HepG2 (cell line): ENCODE data around the gene NPPA. TPM values are rescaled to one million over a fixed set of nuclear protein-coding genes. Genes with fewer than 3 reads are reported as not detected.

ENCODE experiments used
- ATAC-seq: fragments of 200-7000 bp; cut with Tn5 transposase; 3 replicates; pipeline ENCODE4 v1.9.1; 2020; ENCODE audit warnings: mild to moderate bottlenecking, moderate library complexity
- BruUV-seq: library from RNA; stranded (reverse); fragments of 400-500 nt; replicated peaks from 2 replicates; lab custom pipeline; 2021; lab: Mats Ljungman, UMichigan
- CTCF ChIA-PET: fragments of 300-600 bp; formaldehyde crosslinking; extraction: SDS; loops from one replicate; lab custom pipeline; 2021; ENCODE audit warnings: low total read pairs, inconsistent platforms, low intra/inter-chr PET ratio; lab: Yijun Ruan, JAX
- POLR2A ChIA-PET: fragments of 350-600 bp; sonication (Branson Sonifier 250); formaldehyde crosslinking; loops from one replicate; lab custom pipeline; 2020; ENCODE audit warnings: antibody characterized with exemption, inconsistent platforms; lab: Yijun Ruan, JAX
- DNase-seq: peaks from one replicate; pipeline ENCODE4 v3.0.0-alpha.2; 2015; ENCODE audit warnings: low spot score
- FAIRE-seq: peaks from 3 replicates; lab custom pipeline; 2011; peaks lifted over from hg19 to GRCh38; lab: Jason Lieb, UNC
- H2AFZ ChIP-seq: one replicate; pipeline ENCODE4 v1.6.1; 2011; ENCODE audit warnings: low read length, inconsistent platforms
- H3K27ac ChIP-seq: fragments of 300-600 bp; 3 replicates; pipeline ENCODE4 v1.8.0; 2011; ENCODE audit warnings: mixed run types, mild to moderate bottlenecking, mixed read lengths, low read length, inconsistent platforms; ENCODE audit not compliant: insufficient read depth; ENCODE audit errors: extremely low read length
- H3K27me3 ChIP-seq, 2 experiments: fragments of 200-600 bp in 1 of 2; 2 replicates in 1 of 2; 3 replicates in 1 of 2; pipeline versions ENCODE4 v1.6.0 to v1.8.0; 2011; ENCODE audit warnings: low read length in 2 of 2, mild to moderate bottlenecking in 2 of 2, moderate library complexity in 2 of 2, inconsistent platforms in 1 of 2; ENCODE audit not compliant: insufficient read depth in 2 of 2, control insufficient read depth in 1 of 2
- H3K36me3 ChIP-seq, 2 experiments: fragments of 200-600 bp in 1 of 2; replicated peaks in 1 of 2; 2 replicates in 1 of 2; 3 replicates in 1 of 2; pipeline versions ENCODE4 v1.5.1 to v1.8.0; 2011; ENCODE audit warnings: low read length in 2 of 2, inconsistent platforms in 1 of 2; ENCODE audit not compliant: insufficient read depth in 2 of 2, control insufficient read depth in 1 of 2
- H3K4me1 ChIP-seq: 2 replicates; pipeline ENCODE4 v1.5.1; 2012; ENCODE audit warnings: low read length, inconsistent platforms; ENCODE audit not compliant: insufficient read depth
- H3K4me2 ChIP-seq: 2 replicates; pipeline ENCODE4 v1.6.0; 2011; ENCODE audit warnings: low read depth, low read length, inconsistent platforms
- H3K4me3 ChIP-seq, 3 experiments: fragments of 200-600 bp in 1 of 3; sonication (generic), shearing (Covaris generic) in 1 of 3; replicated peaks in 1 of 3; 2 replicates each; pipeline ENCODE4 v1.5.1; 2011 to 2016; ENCODE audit warnings: low read length in 3 of 3, inconsistent platforms in 2 of 3, low read depth in 2 of 3, mild to moderate bottlenecking in 2 of 3, control low read depth in 1 of 3, mixed read lengths in 1 of 3; ENCODE audit not compliant: insufficient read depth in 1 of 3
- H3K79me2 ChIP-seq: one replicate; pipeline ENCODE4 v1.6.1; 2011; ENCODE audit warnings: low read length, inconsistent platforms; ENCODE audit not compliant: insufficient read depth
- H3K9ac ChIP-seq: 2 replicates; pipeline ENCODE4 v1.6.0; 2011; ENCODE audit warnings: mild to moderate bottlenecking, low read depth, low read length, inconsistent platforms; ENCODE audit not compliant: insufficient read depth
- H3K9me3 ChIP-seq: 2 replicates; pipeline ENCODE4 v1.5.1; 2012; ENCODE audit warnings: mild to moderate bottlenecking, low read length
- H4K20me1 ChIP-seq: 2 replicates; pipeline ENCODE4 v1.6.0; 2011; ENCODE audit warnings: inconsistent platforms, mild to moderate bottlenecking, low read length, moderate library complexity; ENCODE audit not compliant: insufficient read depth
- AGO2 ChIP-seq: fragments of 200-400 bp; formaldehyde crosslinking; optimal IDR thresholded peaks from 2 replicates; pipeline ENCODE3; 2017; ENCODE audit warnings: mild to moderate bottlenecking, low read depth, low read length, moderate library complexity
- DMAP1 ChIP-seq: IDR thresholded peaks from 2 replicates; pipeline ENCODE4 v1.6.1; 2016
- HINFP ChIP-seq: sonication (generic); formaldehyde crosslinking; IDR thresholded peaks from 2 replicates; pipeline ENCODE4 v1.4.0; 2020; ENCODE audit warnings: low read depth, mild to moderate bottlenecking, missing genetic modification reagents
- HNRNPUL1 ChIP-seq: fragments of 200-400 bp; formaldehyde crosslinking; IDR thresholded peaks from 2 replicates; pipeline ENCODE4 v1.6.1; 2017; ENCODE audit warnings: low read depth, mild to moderate bottlenecking, low read length, moderate library complexity
- NFKB2 ChIP-seq: sonication (generic); formaldehyde crosslinking; IDR thresholded peaks from 2 replicates; pipeline ENCODE4 v1.4.0; 2020; ENCODE audit warnings: missing genetic modification reagents, borderline replicate concordance
- POLR2A ChIP-seq, 2 experiments: IDR thresholded peaks; 2 replicates each; pipeline ENCODE4 v1.6.1; 2011; ENCODE audit warnings: low read depth in 2 of 2, low read length in 2 of 2, mild to moderate bottlenecking in 1 of 2, moderate library complexity in 1 of 2; ENCODE audit not compliant: insufficient read depth in 1 of 2
- ZFP36 ChIP-seq: fragments of 150-350 bp; IDR thresholded peaks from 2 replicates; pipeline ENCODE4 v1.6.1; 2018; ENCODE audit warnings: borderline replicate concordance, low read length, low read depth; ENCODE audit not compliant: partially characterized antibody
- ZKSCAN1 ChIP-seq: fragments of 150-350 bp; IDR thresholded peaks from 2 replicates; pipeline ENCODE4 v1.6.1; 2014; ENCODE audit warnings: low read length
- ZNF34 ChIP-seq: sonication (generic); formaldehyde crosslinking; IDR thresholded peaks from 2 replicates; pipeline ENCODE4 v1.4.0; 2020; ENCODE audit warnings: mild to moderate bottlenecking, missing genetic modification reagents, borderline replicate concordance
- ZNF737 ChIP-seq: sonication (generic); formaldehyde crosslinking; IDR thresholded peaks from 2 replicates; pipeline ENCODE4 v1.5.0; 2020; ENCODE audit warnings: missing genetic modification reagents, mild to moderate bottlenecking, borderline replicate concordance
- WGBS: methylation state at CpG from one replicate; pipeline ENCODE4 v1.1.6; 2017; ENCODE audit warnings: low lambda C conversion rate; 5-methylcytosine and 5-hydroxymethylcytosine counted together
- in situ Hi-C: cut with HindIII; loops from 2 replicates; pipeline ENCODE4 v1.10.0; 2017; ENCODE audit warnings: low pct_unique_long_range_greater_than_20kb; ENCODE audit not compliant: extremely low pct_ligation_motif_present
- intact Hi-C: fragments of 100-400 bp; cut with micrococcal nuclease; formaldehyde crosslinking; loops from one replicate; pipeline ENCODE4 v1.10.0; 2022; ENCODE audit not compliant: unreplicated experiment
- polyA plus RNA-seq, 8 experiments: library from polyadenylated mRNA; depleted of rRNA in 3 of 8; stranded (reverse) in 7 of 8; unstranded in 1 of 8; fragments of >200 nt; fragmentation: Illumina TruSeq in 4 of 8; extraction: Trizol in 4 of 8; gene quantifications; 2 replicates each; pipeline versions ENCODE4 v1.2.1 to v1.2.3, GENCODE V29; 2011 to 2016; ENCODE audit warnings: low read depth in 4 of 8, missing spikeins in 1 of 8, mixed read lengths in 1 of 8; ENCODE audit not compliant: insufficient read depth in 1 of 8
- total RNA-seq, 5 experiments: library from RNA; depleted of rRNA; stranded (reverse); fragments of >200 nt; fragmentation: Illumina TruSeq; extraction: Trizol; gene quantifications; 2 replicates each; pipeline ENCODE4 v1.2.3, GENCODE V29; 2016; ENCODE audit warnings: low read depth in 1 of 5

NPPA gene
- total and polyA plus RNA-seq, 2 of the 13 experiments (the other 11 are each of a cell fraction or from before 2014, with no cell fraction given) = not detected

- Histone ChIP-seq H3K4me1 (peaks cover 61% of the 10 kb centered on the region), H3K9me3 (no peaks in the 10 kb centered on the region), H2AFZ (no peak overlapping the region), H3K4me3 (no peak overlapping the region), H3K79me2 (no peaks in the 10 kb centered on the region), H3K27ac (peak overlapping the region; percentile 94), H4K20me1 (no peaks in the 10 kb centered on the region), H3K36me3 (peaks cover 35 to 72% of the 10 kb centered on the region in 2 experiments), H3K4me2 (no peak overlapping the region), H3K9ac (no peak overlapping the region), H3K27me3 (no peaks in the 10 kb centered on the region)
- no peak for FAIRE-seq
- TF ChIP-seq HINFP (CRISPR knock-in tag) = no peak
- no peak for TF ChIP-seq ZNF34
- TF ChIP-seq NFKB2 (CRISPR knock-in tag) = 0 out of 2 replicates have a peak, but pooled peaks have one; percentile 17
- 0 out of 4 replicates have a peak, but pooled peaks of 1 of the 2 experiments have one; percentile 14 for TF ChIP-seq POLR2A (IDR thresholded peaks at IDR 0.05; ENCODE audit: insufficient read depth in 1 of 2, low read depth in 2 of 2, low read length in 2 of 2)
- TF ChIP-seq ZKSCAN1 = no peak
- no peak for TF ChIP-seq DMAP1 (CRISPR knock-in tag)
- no peak for TF ChIP-seq ZFP36
- TF ChIP-seq HNRNPUL1 = no peak
- TF ChIP-seq ZNF737 (CRISPR knock-in tag) = no peak
- TF ChIP-seq AGO2 = peak; percentile 36
- intact Hi-C loops = loop anchor here (2.0 to 5.0 kb wide), 2 partner anchors 67 to 127 kb away; no protein-coding TSS in a partner anchor
- no TSS peak for BruUV-seq
- CTCF ChIA-PET = interaction anchor here (1.4 to 4.1 kb wide), 4 partner anchors 52 to 127 kb away, joined by 4 to 46 read pairs (median 16); no protein-coding TSS in a partner anchor
- no peak for ATAC-seq
- POLR2A ChIA-PET = interaction anchor here (4.4 kb wide), 1 partner anchor 69 kb away, joined by 53 read pairs; no protein-coding TSS in a partner anchor
- 96% methylated on average over 11 of the region's 20 CpGs for WGBS
- in situ Hi-C loops = loop anchor here (5.0 to 10.0 kb wide), 2 partner anchors 57 to 125 kb away; no protein-coding TSS in a partner anchor
- DNase-seq = no peak
Observed at GRCh38 chr1:11839727-11840705, 7.6 kb downstream of the NPPA start.
